ENCODE measurements around the gene UACA. TPM values are rescaled to one million over a fixed set of nuclear protein-coding genes. Genes with fewer than 3 reads are reported as not detected.

The UACA gene
- polyA plus RNA-seq, 1 of the 3 experiments (the other 2 are of a cell fraction): 35.9 TPM

DNA sequence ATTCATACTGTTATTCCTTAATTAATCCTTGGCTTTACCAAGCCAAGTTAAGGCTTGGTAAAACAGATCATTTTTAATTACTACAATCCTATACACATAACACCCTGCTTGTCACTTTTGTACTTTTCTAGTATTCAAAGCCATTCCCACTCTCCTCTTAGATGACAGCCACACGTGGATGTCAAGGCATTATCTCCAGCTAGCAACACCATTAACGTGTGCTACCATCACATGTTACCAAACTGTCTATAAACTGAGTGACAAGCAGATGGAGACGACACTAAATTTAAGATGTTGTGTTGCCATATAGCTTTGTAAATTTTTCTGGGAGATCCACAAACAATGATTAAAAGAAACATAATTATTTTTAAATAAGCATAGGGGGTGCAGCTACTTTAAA lies 103.7 kb downstream of the UACA start:
- POLR2A ChIA-PET: no interaction called here

GRCh38 chr15:70658641-70659040 lies 104.7 kb downstream of the UACA start:
- H3K4me3 ChIP-seq (ENCODE audit: low read depth in 2 of 2, low read length in 1 of 2): no peak overlapping the region
- TF ChIP-seq REST (IDR thresholded peaks at IDR 0.05; ENCODE audit: low read depth, low read length) (no peak), POLR2AphosphoS5 (IDR thresholded peaks at IDR 0.05; ENCODE audit: low read depth, low read length) (no peak), NFIC (IDR thresholded peaks at IDR 0.05; ENCODE audit: borderline replicate concordance) (no peak), GATA2 (CRISPR knock-in tag; IDR thresholded peaks at IDR 0.05) (no peak), SIN3A (IDR thresholded peaks at IDR 0.05; ENCODE audit: borderline replicate concordance, low read depth, low read length) (no peak), YY1 (IDR thresholded peaks at IDR 0.05; ENCODE audit: low read depth) (no peak), IRF3 (IDR thresholded peaks at IDR 0.05; ENCODE audit: low read depth, low read length) (no peak), NRF1 (IDR thresholded peaks at IDR 0.05; ENCODE audit: low read depth, low read length) (no peak), RXRA (IDR thresholded peaks at IDR 0.05; ENCODE audit: borderline replicate concordance, low read depth) (no peak)
- TF ChIP-seq, protein P1, sequence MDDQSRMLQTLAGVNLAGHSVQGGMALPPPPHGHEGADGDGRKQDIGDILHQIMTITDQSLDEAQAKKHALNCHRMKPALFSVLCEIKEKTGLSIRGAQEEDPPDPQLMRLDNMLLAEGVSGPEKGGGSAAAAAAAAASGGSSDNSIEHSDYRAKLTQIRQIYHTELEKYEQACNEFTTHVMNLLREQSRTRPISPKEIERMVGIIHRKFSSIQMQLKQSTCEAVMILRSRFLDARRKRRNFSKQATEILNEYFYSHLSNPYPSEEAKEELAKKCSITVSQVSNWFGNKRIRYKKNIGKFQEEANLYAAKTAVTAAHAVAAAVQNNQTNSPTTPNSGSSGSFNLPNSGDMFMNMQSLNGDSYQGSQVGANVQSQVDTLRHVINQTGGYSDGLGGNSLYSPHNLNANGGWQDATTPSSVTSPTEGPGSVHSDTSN (IDR thresholded peaks at IDR 0.05): no peak
- DNase-seq: no peak
- no peaks in the 10 kb centered on the region for H3K9me2 ChIP-seq
- no peak overlapping the region for H3K9ac ChIP-seq
- peaks cover 20% of the 10 kb centered on the region for H4K20me1 ChIP-seq (ENCODE audit: insufficient read depth)
- H3K4me2 ChIP-seq: no peak overlapping the region
- H3K9me3 ChIP-seq: no peaks in the 10 kb centered on the region
- POLR2A ChIA-PET: no interaction called here
- no peaks in the 10 kb centered on the region for H3K27me3 ChIP-seq (ENCODE audit: insufficient read depth)
- no peak overlapping the region for H3K27ac ChIP-seq (ENCODE audit: low read depth in 2 of 2, low read length in 1 of 2)
- no peaks in the 10 kb centered on the region for H3K4me1 ChIP-seq (ENCODE audit: control insufficient read depth in 1 of 2, insufficient read depth in 2 of 2, low read depth in 1 of 2, low read length in 1 of 2)
- 94% methylated on average over 3 of the region's 3 CpGs for WGBS (ENCODE audit: low lambda C conversion rate)
- CTCF ChIA-PET: interaction anchor here (0.8 kb wide), 1 partner anchor 1148 kb away, joined by 3 read pairs; no protein-coding TSS in a partner anchor
- H3K79me2 ChIP-seq (ENCODE audit: insufficient read depth): peaks cover 33% of the 10 kb centered on the region
- no peak overlapping the region for H2AFZ ChIP-seq (ENCODE audit: low read depth)
- peaks cover 45 to 73% of the 10 kb centered on the region in 2 experiments for H3K36me3 ChIP-seq (replicated peaks in 1 of 2; ENCODE audit: control insufficient read depth in 1 of 2, insufficient read depth in 2 of 2, low read length in 1 of 2)
- H3F3A ChIP-seq (replicated peaks; ENCODE audit: insufficient read depth): peaks cover 33% of the 10 kb centered on the region

More for the DNA sequence above, 103.7 kb downstream of the UACA start:
- Histone ChIP-seq H3K9ac (no peak overlapping the region), H3K79me2 (ENCODE audit: insufficient read depth) (peaks cover 43% of the 10 kb centered on the region), H3K4me1 (ENCODE audit: control insufficient read depth in 1 of 2, insufficient read depth in 2 of 2, low read depth in 1 of 2, low read length in 1 of 2) (no peaks in the 10 kb centered on the region; a peak in 1 of 4 replicates), H4K20me1 (ENCODE audit: insufficient read depth) (peaks cover 20% of the 10 kb centered on the region), H3K9me2 (no peaks in the 10 kb centered on the region), H2AFZ (ENCODE audit: low read depth) (no peak overlapping the region), H3K27me3 (ENCODE audit: insufficient read depth) (no peaks in the 10 kb centered on the region), H3F3A (replicated peaks; ENCODE audit: insufficient read depth) (peaks cover 28% of the 10 kb centered on the region), H3K4me2 (no peak overlapping the region), H3K4me3 (ENCODE audit: low read depth in 2 of 2, low read length in 1 of 2) (no peak overlapping the region), H3K9me3 (no peaks in the 10 kb centered on the region), H3K27ac (ENCODE audit: low read depth in 2 of 2, low read length in 1 of 2) (no peak overlapping the region), H3K36me3 (replicated peaks in 1 of 2; ENCODE audit: control insufficient read depth in 1 of 2, insufficient read depth in 2 of 2, low read length in 1 of 2) (peaks cover 44 to 71% of the 10 kb centered on the region in 2 experiments)
- no peak for DNase-seq
- CTCF ChIA-PET: no interaction called here
- 96% methylated on average over 3 of the region's 3 CpGs for WGBS (ENCODE audit: low lambda C conversion rate)
- no peak for TF ChIP-seq CHD2 (IDR thresholded peaks at IDR 0.05; ENCODE audit: low read length, partially characterized antibody)
- TF ChIP-seq SMC3 (IDR thresholded peaks at IDR 0.05; ENCODE audit: low read depth, low read length): no peak
- TF ChIP-seq MXI1 (IDR thresholded peaks at IDR 0.05; ENCODE audit: low read depth, low read length): no peak
- no peak for TF ChIP-seq REST (IDR thresholded peaks at IDR 0.05; ENCODE audit: low read depth, low read length)
- no peak for TF ChIP-seq ELF1 (IDR thresholded peaks at IDR 0.05)
- no peak for TF ChIP-seq TEAD4 (IDR thresholded peaks at IDR 0.05; ENCODE audit: borderline replicate concordance, insufficient read depth)
- no peak for TF ChIP-seq FOXJ3 (CRISPR knock-in tag; IDR thresholded peaks at IDR 0.05)
- no peak for TF ChIP-seq YY1 (IDR thresholded peaks at IDR 0.05; ENCODE audit: low read depth)
- TF ChIP-seq TCF12 (IDR thresholded peaks at IDR 0.05): no peak
- no peak for TF ChIP-seq GATA2 (CRISPR knock-in tag; IDR thresholded peaks at IDR 0.05)

Data from SK-N-SH (cell line).